AG04450 (cell line): ENCODE results near the gene ARFGEF3. TPM values are rescaled to one million over a fixed set of nuclear protein-coding genes. Genes with fewer than 3 reads are reported as not detected.

ENCODE experiments used
- CTCF ChIA-PET: fragments of 300-600, 350-600 bp; formaldehyde crosslinking; extraction: SDS; loops from one replicate; lab custom pipeline; 2022; ENCODE audit warnings: antibody characterized with exemption, inconsistent platforms; lab: Charles Lee
- POLR2A ChIA-PET: fragments of 350-600 bp; formaldehyde crosslinking; extraction: SDS; loops from one replicate; lab custom pipeline; 2021; ENCODE audit warnings: antibody characterized with exemption, inconsistent platforms; lab: Yijun Ruan, JAX
- DNase-seq: peaks from one replicate; pipeline ENCODE4 v3.0.0-alpha.2; 2011; ENCODE audit warnings: low read depth, low spot score
- H3K27ac ChIP-seq: one replicate; pipeline ENCODE4 v1.5.1; 2012; ENCODE audit warnings: low read depth, low read length, control low read depth
- H3K27me3 ChIP-seq: one replicate; pipeline ENCODE4 v1.6.0; 2012; ENCODE audit warnings: low read length; ENCODE audit not compliant: control insufficient read depth, insufficient read depth
- H3K4me3 ChIP-seq: 2 replicates; pipeline ENCODE4 v1.5.1; 2011; ENCODE audit warnings: mild to moderate bottlenecking, low read depth, low read length, control low read depth
- H3K9me3 ChIP-seq: 2 replicates; pipeline ENCODE4 v1.5.1; 2012; ENCODE audit warnings: low read length; ENCODE audit not compliant: control insufficient read depth, insufficient read depth
- CTCF ChIP-seq: IDR thresholded peaks from 2 replicates; pipeline ENCODE4 v1.5.1; 2011; ENCODE audit warnings: low read depth, low read length, control low read depth, inconsistent platforms
- polyA plus RNA-seq: library from polyadenylated mRNA; depleted of rRNA; stranded (reverse); fragments of >200 nt; gene quantifications from 2 replicates; pipeline ENCODE4 v1.2.3, GENCODE V29; 2011

The ARFGEF3 gene
- polyA plus RNA-seq, 1 experiment, result 0.02 TPM

DNA sequence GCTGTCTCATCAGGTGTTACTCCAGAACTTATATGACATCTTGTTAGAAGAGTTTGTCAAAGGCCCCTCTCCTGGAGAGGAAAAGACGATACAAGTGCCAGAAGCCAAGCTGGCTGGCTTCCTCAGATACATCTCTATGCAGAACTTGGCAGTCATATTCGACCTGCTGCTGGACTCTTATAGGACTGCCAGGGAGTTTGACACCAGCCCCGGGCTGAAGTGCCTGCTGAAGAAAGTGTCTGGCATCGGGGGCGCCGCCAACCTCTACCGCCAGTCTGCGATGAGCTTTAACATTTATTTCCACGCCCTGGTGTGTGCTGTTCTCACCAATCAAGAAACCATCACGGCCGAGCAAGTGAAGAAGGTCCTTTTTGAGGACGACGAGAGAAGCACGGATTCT is 172.3 kb downstream of the ARFGEF3 start:
- TF ChIP-seq CTCF, result no peak
- no peak overlapping the region for H3K27ac ChIP-seq
- POLR2A ChIA-PET, result no interaction called here
- H3K27me3 ChIP-seq, result peaks cover 4% of the 10 kb centered on the region
- CTCF ChIA-PET, result no interaction called here
- no peak for DNase-seq
- H3K9me3 ChIP-seq, result no peaks in the 10 kb centered on the region; the same call in 1 of the 2 replicates
- H3K4me3 ChIP-seq, result no peak overlapping the region

GRCh38 chr6:138334963-138335362 is 173.2 kb downstream of the ARFGEF3 start:
- no peak for DNase-seq
- no peak for TF ChIP-seq CTCF
- Histone ChIP-seq H3K27ac (no peak overlapping the region), H3K27me3 (peaks cover 4% of the 10 kb centered on the region), H3K4me3 (no peak overlapping the region), H3K9me3 (no peaks in the 10 kb centered on the region; the same call in 1 of the 2 replicates)
- ChIA-PET CTCF (no interaction called here), POLR2A (no interaction called here)

DNA sequence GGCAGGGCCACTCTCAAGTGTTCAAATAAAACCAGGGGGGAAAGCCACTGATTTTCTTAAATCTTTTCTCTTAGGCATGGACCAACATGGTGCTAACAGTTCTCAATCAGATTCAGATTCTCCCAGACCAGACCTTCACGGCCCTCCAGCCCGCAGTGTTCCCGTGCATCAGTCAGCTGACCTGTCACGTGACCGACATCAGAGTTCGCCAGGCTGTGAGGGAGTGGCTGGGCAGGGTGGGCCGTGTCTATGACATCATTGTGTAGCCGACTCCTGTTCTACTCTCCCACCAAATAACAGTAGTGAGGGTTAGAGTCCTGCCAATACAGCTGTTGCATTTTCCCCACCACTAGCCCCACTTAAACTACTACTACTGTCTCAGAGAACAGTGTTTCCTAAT is 174.5 kb downstream of the ARFGEF3 start:
- no peak for TF ChIP-seq CTCF
- POLR2A ChIA-PET, result no interaction called here
- Histone ChIP-seq H3K27me3 (peaks cover 4% of the 10 kb centered on the region), H3K27ac (no peak overlapping the region), H3K9me3 (no peaks in the 10 kb centered on the region; the same call in 1 of the 2 replicates), H3K4me3 (no peak overlapping the region)
- CTCF ChIA-PET, result no interaction called here
- no peak for DNase-seq

DNA sequence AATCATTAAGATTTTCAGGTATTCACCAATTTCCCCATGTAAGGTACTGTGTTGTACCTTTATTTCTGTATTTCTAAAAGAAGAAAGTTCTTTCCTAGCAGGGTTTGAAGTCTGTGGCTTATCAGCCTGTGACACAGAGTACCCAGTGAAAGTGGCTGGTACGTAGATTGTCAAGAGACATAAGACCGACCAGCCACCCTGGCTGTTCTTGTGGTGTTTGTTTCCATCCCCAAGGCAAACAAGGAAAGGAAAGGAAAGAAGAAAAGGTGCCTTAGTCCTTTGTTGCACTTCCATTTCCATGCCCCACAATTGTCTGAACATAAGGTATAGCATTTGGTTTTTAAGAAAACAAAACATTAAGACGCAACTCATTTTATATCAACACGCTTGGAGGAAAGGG is 175.3 kb downstream of the ARFGEF3 start:
- no peak for DNase-seq
- H3K4me3 ChIP-seq, result no peak overlapping the region
- H3K27me3 ChIP-seq, result peaks cover 2% of the 10 kb centered on the region
- POLR2A ChIA-PET, result no interaction called here
- no peaks in the 10 kb centered on the region; the same call in 1 of the 2 replicates for H3K9me3 ChIP-seq
- TF ChIP-seq CTCF, result no peak
- H3K27ac ChIP-seq, result no peak overlapping the region
- CTCF ChIA-PET, result no interaction called here

DNA sequence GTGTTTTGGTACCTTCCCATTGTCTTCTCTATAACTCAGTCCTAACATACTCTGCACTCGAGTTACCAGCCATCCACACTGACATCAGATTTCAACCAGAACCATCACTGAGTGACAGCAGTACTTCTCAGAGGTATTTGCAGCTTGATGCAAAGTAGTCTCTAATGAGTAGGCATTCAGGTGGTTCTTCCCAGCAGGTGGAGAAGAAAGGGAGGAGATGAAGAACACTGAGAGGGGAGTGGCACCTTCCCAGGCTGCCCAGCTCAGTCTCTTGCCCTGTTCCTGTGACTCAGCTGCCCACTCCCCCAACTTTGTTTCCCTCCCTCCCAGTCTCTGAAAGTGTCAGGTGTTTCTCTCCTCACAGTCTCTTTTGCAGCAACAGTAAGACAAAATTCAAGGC is 177.3 kb downstream of the ARFGEF3 start:
- DNase-seq, result no peak
- POLR2A ChIA-PET, result no interaction called here
- no peak for TF ChIP-seq CTCF
- Histone ChIP-seq H3K9me3 (no peaks in the 10 kb centered on the region; the same call in 1 of the 2 replicates), H3K27ac (no peak overlapping the region), H3K4me3 (no peak overlapping the region), H3K27me3 (no peaks in the 10 kb centered on the region)
- CTCF ChIA-PET, result no interaction called here
